PC-3 (cell line): ENCODE measurements around the gene STH. TPM values are rescaled to one million over a fixed set of nuclear protein-coding genes. Genes with fewer than 3 reads are reported as not detected.

Source experiments
- ATAC-seq: fragments of 200-7000 bp; cut with Tn5 transposase; 2 replicates; pipeline ENCODE4 v1.9.1; 2020; ENCODE audit warnings: mild to moderate bottlenecking, moderate library complexity
- BruUV-seq: library from RNA; stranded (reverse); fragments of 400-500 nt; replicated peaks from 2 replicates; lab custom pipeline; 2021; lab: Mats Ljungman, UMichigan
- CTCF ChIA-PET: fragments of 300-600 bp; sonication (Branson Sonifier 250); formaldehyde crosslinking; loops from one replicate; lab custom pipeline; 2022; ENCODE audit warnings: antibody characterized with exemption; lab: Charles Lee
- POLR2A ChIA-PET: fragments of 300-600 bp; sonication (Branson Sonifier 250); formaldehyde crosslinking; loops from one replicate; lab custom pipeline; 2022; ENCODE audit warnings: antibody characterized with exemption; ENCODE audit not compliant: unreplicated experiment; lab: Charles Lee
- DNase-seq: peaks from one replicate; pipeline ENCODE4 v3.0.0-alpha.2; 2015
- H2AFZ ChIP-seq: fragments of 300-600 bp; sonication (generic); 2 replicates; pipeline ENCODE4 v1.6.0; 2016; ENCODE audit warnings: antibody characterized with exemption, low read length
- H3F3A ChIP-seq: fragments of 300-600 bp; sonication (generic); one replicate; pipeline ENCODE4 v1.6.0; 2017; ENCODE audit warnings: antibody characterized with exemption, low read length, control low read depth, mild to moderate bottlenecking; ENCODE audit not compliant: unreplicated experiment
- H3K27ac ChIP-seq: fragments of 300-600 bp; sonication (generic); 2 replicates; pipeline ENCODE4 v1.5.1; 2016; ENCODE audit warnings: mild to moderate bottlenecking, low read length
- H3K27me3 ChIP-seq: fragments of 300-600 bp; sonication (generic); 2 replicates; pipeline ENCODE4 v1.6.1; 2016; ENCODE audit warnings: low read length, mixed read lengths
- H3K36me3 ChIP-seq: fragments of 300-600 bp; sonication (generic); 2 replicates; pipeline ENCODE4 v1.6.1; 2016; ENCODE audit warnings: low read depth, mixed run types, low read length, mixed read lengths
- H3K4me1 ChIP-seq: fragments of 300-600 bp; sonication (generic); 2 replicates; pipeline ENCODE4 v1.5.1; 2016; ENCODE audit warnings: low read length; ENCODE audit not compliant: insufficient read depth
- H3K4me2 ChIP-seq: fragments of 300-600 bp; sonication (generic); 2 replicates; pipeline ENCODE4 v1.6.0; 2016; ENCODE audit warnings: low read length
- H3K4me3 ChIP-seq: fragments of 300-600 bp; sonication (generic); 2 replicates; pipeline ENCODE4 v1.5.1; 2016; ENCODE audit warnings: mild to moderate bottlenecking, low read length, mixed read lengths
- H3K79me2 ChIP-seq: fragments of 300-600 bp; sonication (generic); 2 replicates; pipeline ENCODE4 v1.6.1; 2017; ENCODE audit warnings: low read length, mixed read lengths
- H3K9ac ChIP-seq: fragments of 300-600 bp; sonication (generic); 2 replicates; pipeline ENCODE4 v1.6.0; 2016; ENCODE audit warnings: mild to moderate bottlenecking, low read length
- H3K9me2 ChIP-seq: fragments of 300-600 bp; sonication (generic); replicated peaks from 2 replicates; pipeline ENCODE4 v1.6.1; 2016; ENCODE audit warnings: mixed run types, low read length, mixed read lengths
- H3K9me3 ChIP-seq: fragments of 300-600 bp; sonication (generic); 2 replicates; pipeline ENCODE4 v1.6.1; 2016; ENCODE audit warnings: low read length, mixed read lengths
- H4K20me1 ChIP-seq: fragments of 300-600 bp; sonication (generic); 2 replicates; pipeline ENCODE4 v1.6.1; 2016; ENCODE audit warnings: low read length, mixed read lengths
- CTCF ChIP-seq: fragments of 300-600 bp; sonication (generic); conservative IDR thresholded peaks from 2 replicates; pipeline ENCODE4 v1.5.1; 2017; ENCODE audit warnings: antibody characterized with exemption, low read depth, mild to moderate bottlenecking, low read length
- EZH2 ChIP-seq: fragments of 300-600 bp; sonication (generic); IDR thresholded peaks from one replicate; pipeline ENCODE4 v1.6.1; 2017; ENCODE audit warnings: antibody characterized with exemption, mild to moderate bottlenecking, low read length; ENCODE audit not compliant: unreplicated experiment
- EZH2phosphoT487 ChIP-seq: fragments of 300-600 bp; sonication (generic); IDR thresholded peaks from 2 replicates; pipeline ENCODE4 v1.6.1; 2018; ENCODE audit warnings: mild to moderate bottlenecking, antibody characterized with exemption, low read length, borderline replicate concordance
- intact Hi-C: fragments of 100-400 bp; cut with micrococcal nuclease; formaldehyde crosslinking; loops from 2 replicates; pipeline ENCODE4 v1.9.0; 2023
- total RNA-seq: library from RNA; depleted of rRNA; stranded (reverse); fragments of >200 nt; gene quantifications from 2 replicates; pipeline ENCODE4 v1.2.3, GENCODE V29; 2014

The STH gene
- total RNA-seq, 1 experiment from 2014 or later = not detected

DNA sequence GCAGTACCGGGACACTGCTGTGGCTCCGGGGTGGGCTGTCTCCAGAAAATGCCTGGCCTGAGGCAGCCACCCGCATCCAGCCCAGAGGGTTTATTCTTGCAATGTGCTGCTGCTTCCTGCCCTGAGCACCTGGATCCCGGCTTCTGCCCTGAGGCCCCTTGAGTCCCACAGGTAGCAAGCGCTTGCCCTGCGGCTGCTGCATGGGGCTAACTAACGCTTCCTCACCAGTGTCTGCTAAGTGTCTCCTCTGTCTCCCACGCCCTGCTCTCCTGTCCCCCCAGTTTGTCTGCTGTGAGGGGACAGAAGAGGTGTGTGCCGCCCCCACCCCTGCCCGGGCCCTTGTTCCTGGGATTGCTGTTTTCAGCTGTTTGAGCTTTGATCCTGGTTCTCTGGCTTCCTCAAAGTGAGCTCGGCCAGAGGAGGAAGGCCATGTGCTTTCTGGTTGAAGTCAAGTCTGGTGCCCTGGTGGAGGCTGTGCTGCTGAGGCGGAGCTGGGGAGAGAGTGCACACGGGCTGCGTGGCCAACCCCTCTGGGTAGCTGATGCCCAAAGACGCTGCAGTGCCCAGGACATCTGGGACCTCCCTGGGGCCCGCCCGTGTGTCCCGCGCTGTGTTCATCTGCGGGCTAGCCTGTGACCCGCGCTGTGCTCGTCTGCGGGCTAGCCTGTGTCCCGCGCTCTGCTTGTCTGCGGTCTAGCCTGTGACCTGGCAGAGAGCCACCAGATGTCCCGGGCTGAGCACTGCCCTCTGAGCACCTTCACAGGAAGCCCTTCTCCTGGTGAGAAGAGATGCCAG, 12.9 kb downstream of the STH start:
- DNase-seq = no peak
- TF ChIP-seq CTCF (no peak), EZH2 (no peak), EZH2phosphoT487 (no peak)
- no peak overlapping the region for H2AFZ ChIP-seq
- no peaks in the 10 kb centered on the region for H3K79me2 ChIP-seq
- intact Hi-C loops = no loop called here
- H4K20me1 ChIP-seq = no peaks in the 10 kb centered on the region
- H3K9me2 ChIP-seq = no peaks in the 10 kb centered on the region
- CTCF ChIA-PET = no interaction called here
- H3K27me3 ChIP-seq = no peaks in the 10 kb centered on the region
- no peak overlapping the region for H3K4me3 ChIP-seq
- no peaks in the 10 kb centered on the region for H3K9me3 ChIP-seq
- H3K36me3 ChIP-seq = no peaks in the 10 kb centered on the region
- no peak overlapping the region for H3K9ac ChIP-seq
- POLR2A ChIA-PET = interaction anchor here (0.6 kb wide), 1 partner anchor 160 kb away, joined by 4 read pairs; no protein-coding TSS in a partner anchor
- H3K4me2 ChIP-seq = no peak overlapping the region
- no peak for ATAC-seq
- no TSS peak for BruUV-seq
- H3K27ac ChIP-seq = no peak overlapping the region
- no peaks in the 10 kb centered on the region for H3K4me1 ChIP-seq
- H3F3A ChIP-seq = no peaks in the 10 kb centered on the region

GRCh38 chr17:46012506-46013079, 13.5 kb downstream of the STH start:
- DNase-seq = no peak
- no peak for TF ChIP-seq EZH2
- no peak for TF ChIP-seq CTCF
- TF ChIP-seq EZH2phosphoT487 = no peak
- no peaks in the 10 kb centered on the region for H3K9me2 ChIP-seq
- no peaks in the 10 kb centered on the region for H3K36me3 ChIP-seq
- no peak overlapping the region for H3K9ac ChIP-seq
- ChIA-PET POLR2A (interaction anchor here (0.6 kb wide), 1 partner anchor 160 kb away, joined by 4 read pairs; no protein-coding TSS in a partner anchor), CTCF (no interaction called here)
- no peak overlapping the region for H3K4me2 ChIP-seq
- no peak overlapping the region for H2AFZ ChIP-seq
- no peaks in the 10 kb centered on the region for H3F3A ChIP-seq
- no peaks in the 10 kb centered on the region for H3K79me2 ChIP-seq
- H3K9me3 ChIP-seq = no peaks in the 10 kb centered on the region
- no peaks in the 10 kb centered on the region for H3K27me3 ChIP-seq
- no peaks in the 10 kb centered on the region for H3K4me1 ChIP-seq
- BruUV-seq = no TSS peak
- intact Hi-C loops = no loop called here
- no peaks in the 10 kb centered on the region for H4K20me1 ChIP-seq
- no peak overlapping the region for H3K4me3 ChIP-seq
- H3K27ac ChIP-seq = no peak overlapping the region
- ATAC-seq = no peak

- H3K4me3 ChIP-seq = no peak overlapping the region
- H3K4me2 ChIP-seq = no peak overlapping the region
- no peak for TF ChIP-seq EZH2phosphoT487
- H3F3A ChIP-seq = no peaks in the 10 kb centered on the region
- intact Hi-C loops = no loop called here
- no peaks in the 10 kb centered on the region for H3K4me1 ChIP-seq
- ChIA-PET CTCF (no interaction called here), POLR2A (no interaction called here)
- H3K9me3 ChIP-seq = no peaks in the 10 kb centered on the region
- no peaks in the 10 kb centered on the region for H3K79me2 ChIP-seq
- ATAC-seq = no peak
- no TSS peak for BruUV-seq
- H3K9ac ChIP-seq = no peak overlapping the region
- H3K36me3 ChIP-seq = no peaks in the 10 kb centered on the region
- H2AFZ ChIP-seq = no peak overlapping the region
- H3K27me3 ChIP-seq = no peaks in the 10 kb centered on the region
- H4K20me1 ChIP-seq = no peaks in the 10 kb centered on the region
- DNase-seq = no peak
- H3K27ac ChIP-seq = no peak overlapping the region
- H3K9me2 ChIP-seq = no peaks in the 10 kb centered on the region
These were observed 14.1 kb downstream of the STH start for GRCh38 chr17:46013127-46013501.
